Measurements from ENCODE around the gene TMEM239.
A peak's percentile ranks its signal among the peaks of the same experiment; 100 is the strongest.

Gene TMEM239

DNA sequence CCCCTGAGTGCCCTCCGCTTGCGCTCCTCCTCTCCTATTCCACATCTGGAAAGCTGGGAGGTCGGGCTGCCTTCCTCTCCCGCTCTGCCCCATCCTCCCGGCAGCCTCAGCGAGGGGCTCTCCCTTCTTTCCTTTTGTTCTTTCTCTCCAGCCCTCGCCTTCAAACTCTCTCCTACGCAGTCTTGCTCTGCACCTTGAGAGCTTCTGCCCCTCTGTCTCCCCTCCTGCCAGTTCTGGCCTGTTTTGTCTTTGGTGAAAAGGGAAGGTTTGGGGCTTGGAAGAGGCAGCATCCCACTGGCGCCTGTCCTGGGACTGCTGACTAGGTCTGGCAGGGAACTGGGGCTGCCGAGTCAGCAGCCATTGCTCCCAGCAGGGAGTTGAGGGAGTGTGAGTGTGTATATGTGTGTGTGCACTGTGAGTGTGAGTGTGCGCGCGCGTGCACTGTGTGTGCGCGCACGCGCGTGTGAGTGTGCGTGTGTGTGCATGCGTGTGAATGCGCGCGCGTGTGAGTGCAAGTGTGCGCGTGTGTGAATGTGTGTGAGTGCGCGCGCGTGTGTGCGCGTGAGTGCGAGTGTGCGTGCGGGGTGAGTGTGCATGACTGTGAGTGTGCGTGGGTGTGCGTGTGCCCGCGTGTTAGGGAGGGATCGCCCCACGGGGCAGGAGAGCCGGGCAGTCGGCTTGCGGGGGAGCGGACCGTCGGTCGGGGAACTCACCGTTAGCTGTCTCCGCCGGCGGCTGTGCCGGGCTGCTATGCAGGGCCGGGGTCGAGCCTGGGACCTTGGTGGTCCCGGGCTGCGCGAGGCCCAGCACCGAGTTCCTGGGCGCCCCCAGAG, 16.3 kb upstream of the TMEM239 start:
- TF ChIP-seq, protein P1, sequence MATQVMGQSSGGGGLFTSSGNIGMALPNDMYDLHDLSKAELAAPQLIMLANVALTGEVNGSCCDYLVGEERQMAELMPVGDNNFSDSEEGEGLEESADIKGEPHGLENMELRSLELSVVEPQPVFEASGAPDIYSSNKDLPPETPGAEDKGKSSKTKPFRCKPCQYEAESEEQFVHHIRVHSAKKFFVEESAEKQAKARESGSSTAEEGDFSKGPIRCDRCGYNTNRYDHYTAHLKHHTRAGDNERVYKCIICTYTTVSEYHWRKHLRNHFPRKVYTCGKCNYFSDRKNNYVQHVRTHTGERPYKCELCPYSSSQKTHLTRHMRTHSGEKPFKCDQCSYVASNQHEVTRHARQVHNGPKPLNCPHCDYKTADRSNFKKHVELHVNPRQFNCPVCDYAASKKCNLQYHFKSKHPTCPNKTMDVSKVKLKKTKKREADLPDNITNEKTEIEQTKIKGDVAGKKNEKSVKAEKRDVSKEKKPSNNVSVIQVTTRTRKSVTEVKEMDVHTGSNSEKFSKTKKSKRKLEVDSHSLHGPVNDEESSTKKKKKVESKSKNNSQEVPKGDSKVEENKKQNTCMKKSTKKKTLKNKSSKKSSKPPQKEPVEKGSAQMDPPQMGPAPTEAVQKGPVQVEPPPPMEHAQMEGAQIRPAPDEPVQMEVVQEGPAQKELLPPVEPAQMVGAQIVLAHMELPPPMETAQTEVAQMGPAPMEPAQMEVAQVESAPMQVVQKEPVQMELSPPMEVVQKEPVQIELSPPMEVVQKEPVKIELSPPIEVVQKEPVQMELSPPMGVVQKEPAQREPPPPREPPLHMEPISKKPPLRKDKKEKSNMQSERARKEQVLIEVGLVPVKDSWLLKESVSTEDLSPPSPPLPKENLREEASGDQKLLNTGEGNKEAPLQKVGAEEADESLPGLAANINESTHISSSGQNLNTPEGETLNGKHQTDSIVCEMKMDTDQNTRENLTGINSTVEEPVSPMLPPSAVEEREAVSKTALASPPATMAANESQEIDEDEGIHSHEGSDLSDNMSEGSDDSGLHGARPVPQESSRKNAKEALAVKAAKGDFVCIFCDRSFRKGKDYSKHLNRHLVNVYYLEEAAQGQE (IDR thresholded peaks at IDR 0.05; ENCODE audit: insufficient read depth in 1 of 2, low read depth in 2 of 2, low read length in 2 of 2): peak in 1 of 2 experiments; percentile 63; a peak in 1 of 4 replicates
- TF ChIP-seq SIN3A (IDR thresholded peaks at IDR 0.05; ENCODE audit: borderline replicate concordance, insufficient read depth, low read length) (no peak), POLR2AphosphoS5 (IDR thresholded peaks at IDR 0.05; ENCODE audit: low read depth, low read length) (no peak), TAF1 (IDR thresholded peaks at IDR 0.05; ENCODE audit: borderline replicate concordance, insufficient read depth, low read length) (no peak), FOXP2 (optimal IDR thresholded peaks at IDR 0.05; ENCODE audit: borderline replicate concordance, extremely low read depth, extremely low read length, insufficient read depth) (no peak)

DNA sequence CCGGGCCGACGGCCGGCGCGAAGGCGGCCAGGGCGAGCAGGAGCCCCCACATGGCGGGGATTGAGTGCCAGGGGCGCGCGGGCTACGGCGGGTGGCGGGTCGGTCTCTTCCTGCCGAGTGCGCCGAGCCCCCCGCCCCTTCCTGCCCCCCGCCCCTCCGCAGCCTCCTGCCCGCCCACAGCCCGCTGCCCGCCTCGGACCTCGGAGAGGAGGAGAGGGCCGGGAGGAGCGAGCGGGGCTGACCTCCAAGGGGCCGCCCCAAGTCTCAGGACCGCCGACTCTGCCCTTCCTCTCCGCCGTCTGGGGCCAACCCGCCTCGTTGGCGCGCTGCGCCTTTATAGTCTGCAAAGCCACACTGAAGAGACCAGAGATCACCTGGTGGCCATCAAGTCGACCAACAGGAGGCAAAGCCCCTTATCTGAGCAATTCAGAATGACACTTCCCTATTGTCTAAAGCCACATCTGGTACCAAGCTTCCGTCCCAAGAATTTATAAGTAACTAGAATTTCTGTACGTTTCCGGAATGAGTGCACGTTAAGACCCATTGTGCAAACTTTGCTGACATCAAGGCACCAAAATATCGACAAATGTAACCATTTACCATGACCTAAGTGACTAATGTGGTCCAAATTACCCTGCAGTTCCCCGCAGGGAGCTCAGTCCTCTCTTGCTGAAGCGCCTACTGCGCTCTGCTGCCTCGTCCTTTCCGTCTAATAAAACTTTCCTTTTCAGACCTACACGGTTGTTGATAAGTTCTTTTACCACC, 15.5 kb upstream of the TMEM239 start, which contains the start of gene CPXM1:
TSS of gene CPXM1 (minus strand) at position 107 of the 765 bp plus-strand sequence. CDS start at position 52, 55 bp downstream.
- TF ChIP-seq, protein P1 (IDR thresholded peaks at IDR 0.05; ENCODE audit: insufficient read depth in 1 of 2, low read depth in 2 of 2, low read length in 2 of 2): no peak
- TF ChIP-seq POLR2AphosphoS5 (IDR thresholded peaks at IDR 0.05; ENCODE audit: low read depth, low read length) (peak; percentile 61; the same call in 1 of the 2 replicates), TAF1 (IDR thresholded peaks at IDR 0.05; ENCODE audit: borderline replicate concordance, insufficient read depth, low read length) (0 out of 2 replicates have a peak, but pooled peaks have one; percentile 12)

DNA sequence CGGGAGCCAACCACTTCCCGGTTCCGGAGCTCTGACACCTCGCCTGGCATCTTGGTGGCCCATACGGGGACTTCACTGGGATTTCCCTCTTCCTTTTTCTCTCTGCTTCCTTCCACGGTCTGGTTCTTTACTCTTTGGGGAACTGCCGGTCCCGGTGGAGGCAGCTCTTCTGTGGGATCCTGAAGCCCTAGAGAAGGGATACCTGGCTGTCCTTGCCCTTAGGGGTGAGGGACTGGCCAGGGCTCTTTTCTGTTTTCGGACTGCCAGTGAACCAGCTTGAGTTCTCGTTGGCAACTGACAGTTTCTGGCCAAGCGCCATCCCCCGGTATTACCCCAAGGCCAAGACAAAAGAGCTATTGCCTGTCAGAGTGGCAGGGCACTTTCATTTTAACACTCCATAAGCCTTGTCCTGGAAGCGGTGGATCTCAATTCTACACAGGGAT, 14.9 kb upstream of the TMEM239 start:
- TF ChIP-seq, protein P1 (IDR thresholded peaks at IDR 0.05; ENCODE audit: insufficient read depth in 1 of 2, low read depth in 2 of 2, low read length in 2 of 2): no peak
- no peak for TF ChIP-seq FOXP2 (optimal IDR thresholded peaks at IDR 0.05; ENCODE audit: borderline replicate concordance, extremely low read depth, extremely low read length, insufficient read depth)
- no peak for TF ChIP-seq POLR2AphosphoS5 (IDR thresholded peaks at IDR 0.05; ENCODE audit: low read depth, low read length)
- no peak for TF ChIP-seq SIN3A (IDR thresholded peaks at IDR 0.05; ENCODE audit: borderline replicate concordance, insufficient read depth, low read length)
- TF ChIP-seq TAF1 (IDR thresholded peaks at IDR 0.05; ENCODE audit: borderline replicate concordance, insufficient read depth, low read length): no peak

DNA sequence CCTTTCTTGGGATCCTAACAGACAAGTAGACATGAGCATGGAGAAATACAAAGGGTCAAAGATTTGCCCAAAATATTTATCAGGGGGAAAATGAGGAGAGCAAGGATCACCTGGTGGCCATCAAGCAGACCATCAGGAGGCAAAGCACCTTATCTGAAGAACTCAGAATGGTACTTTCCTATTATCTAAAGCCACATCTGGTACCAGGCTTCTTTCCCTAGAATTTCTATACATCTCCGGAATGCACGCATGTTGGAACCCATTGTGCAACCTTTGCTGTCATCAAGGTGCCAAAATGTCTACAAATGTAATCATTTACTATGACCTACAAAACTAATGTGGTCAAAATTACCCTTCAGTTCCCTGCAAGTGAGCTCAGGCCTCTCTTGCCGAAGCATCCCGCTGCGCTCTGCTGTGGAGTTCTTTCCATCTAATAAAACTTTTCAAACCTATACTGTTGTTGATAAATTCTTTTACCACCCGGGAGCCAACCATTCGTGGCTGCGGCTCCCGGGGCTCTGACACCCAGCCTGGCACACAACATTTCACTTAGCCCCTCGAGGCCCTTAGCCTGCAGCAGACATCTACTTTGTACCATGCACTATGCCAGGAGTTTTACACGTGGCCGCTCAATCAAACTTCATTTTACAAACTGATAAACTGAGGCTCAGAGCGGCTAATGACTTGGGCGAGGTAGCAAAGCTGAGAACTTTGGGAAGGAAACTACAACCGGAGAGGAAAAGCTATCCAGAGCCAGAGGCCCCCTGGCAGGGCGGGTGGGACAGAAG, 11.9 kb upstream of the TMEM239 start:
- TF ChIP-seq TAF1 (IDR thresholded peaks at IDR 0.05; ENCODE audit: borderline replicate concordance, insufficient read depth, low read length): no peak
- no peak for TF ChIP-seq SIN3A (IDR thresholded peaks at IDR 0.05; ENCODE audit: borderline replicate concordance, insufficient read depth, low read length)
- no peak for TF ChIP-seq FOXP2 (optimal IDR thresholded peaks at IDR 0.05; ENCODE audit: borderline replicate concordance, extremely low read depth, extremely low read length, insufficient read depth)
- TF ChIP-seq POLR2AphosphoS5 (IDR thresholded peaks at IDR 0.05; ENCODE audit: low read depth, low read length): no peak
- TF ChIP-seq, protein P1 (IDR thresholded peaks at IDR 0.05; ENCODE audit: insufficient read depth in 1 of 2, low read depth in 2 of 2, low read length in 2 of 2): no peak

All from PFSK-1 (cell line).